ENCODE measurements around the gene DUS2.

- peak; percentile 71 for TF ChIP-seq CTCF (conservative IDR thresholded peaks at IDR 0.05; ENCODE audit: low read depth, low read length)
- no peak for TF ChIP-seq EZH2 (IDR thresholded peaks at IDR 0.05; ENCODE audit: low read length, unreplicated experiment)
- TF ChIP-seq EZH2phosphoT487 (IDR thresholded peaks at IDR 0.05; ENCODE audit: borderline replicate concordance, low read length), result no peak
Observed at GRCh38 chr16:68064791-68065365, 41.8 kb downstream of the DUS2 start.
